BJ (cell line): ENCODE data around the gene NDUFAF2. TPM values are rescaled to one million over a fixed set of nuclear protein-coding genes. Genes with fewer than 3 reads are reported as not detected.

Experiments
- CTCF ChIA-PET: fragments of 350-600 bp; formaldehyde crosslinking; extraction: SDS; loops from one replicate; lab custom pipeline; 2021; ENCODE audit warnings: antibody characterized with exemption, inconsistent platforms; lab: Yijun Ruan, JAX
- POLR2A ChIA-PET: fragments of 300-600 bp; sonication (Branson Sonifier 250); formaldehyde crosslinking; extraction: SDS; loops from one replicate; lab custom pipeline; 2021; ENCODE audit warnings: antibody characterized with exemption; lab: Charles Lee
- DNase-seq: peaks from one replicate; pipeline ENCODE4 v3.0.0-alpha.2; 2011; ENCODE audit warnings: low read depth
- H3K27me3 ChIP-seq: 2 replicates; pipeline ENCODE4 v1.6.0; 2011; ENCODE audit warnings: low read length; ENCODE audit not compliant: control insufficient read depth, insufficient read depth
- H3K36me3 ChIP-seq: 2 replicates; pipeline ENCODE4 v1.5.1; 2011; ENCODE audit warnings: low read length; ENCODE audit not compliant: control insufficient read depth, insufficient read depth
- H3K4me3 ChIP-seq: 2 replicates; pipeline ENCODE4 v1.5.1; 2011; ENCODE audit warnings: low read depth, mild to moderate bottlenecking, control low read depth, low read length
- polyA plus RNA-seq: library from polyadenylated mRNA; depleted of rRNA; stranded (reverse); fragments of >200 nt; gene quantifications from 2 replicates; pipeline ENCODE4 v1.2.3, GENCODE V29; 2011
- TF ChIP-seq, protein P1 (sequence below): IDR thresholded peaks from 2 replicates; pipeline ENCODE4 v1.5.1; 2011; ENCODE audit warnings: low read depth, mild to moderate bottlenecking, control low read depth, inconsistent platforms, low read length, moderate library complexity; ENCODE audit not compliant: insufficient read depth

NDUFAF2 gene
- polyA plus RNA-seq, 1 experiment: 22.4 TPM

DNA sequence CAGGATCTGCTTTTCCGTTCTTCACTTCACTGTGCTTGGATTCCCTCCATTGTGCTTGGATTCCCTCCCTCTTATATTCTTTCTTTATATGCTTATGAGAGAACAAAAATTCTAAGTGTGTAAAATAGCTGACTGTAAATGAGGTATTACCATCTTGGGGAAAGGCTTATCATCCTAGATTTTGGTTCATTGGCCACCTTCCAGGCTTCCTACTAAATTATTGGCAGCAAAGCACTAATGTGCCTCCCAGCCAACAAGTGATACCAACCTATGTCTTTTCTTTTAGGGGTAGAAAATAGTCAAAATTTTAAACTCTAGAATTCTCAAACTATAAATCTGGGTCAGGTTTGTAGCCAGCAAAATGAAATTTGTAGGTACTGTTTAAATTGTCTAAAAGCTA is 52.7 kb downstream of the NDUFAF2 start:
- TF ChIP-seq, protein P1, sequence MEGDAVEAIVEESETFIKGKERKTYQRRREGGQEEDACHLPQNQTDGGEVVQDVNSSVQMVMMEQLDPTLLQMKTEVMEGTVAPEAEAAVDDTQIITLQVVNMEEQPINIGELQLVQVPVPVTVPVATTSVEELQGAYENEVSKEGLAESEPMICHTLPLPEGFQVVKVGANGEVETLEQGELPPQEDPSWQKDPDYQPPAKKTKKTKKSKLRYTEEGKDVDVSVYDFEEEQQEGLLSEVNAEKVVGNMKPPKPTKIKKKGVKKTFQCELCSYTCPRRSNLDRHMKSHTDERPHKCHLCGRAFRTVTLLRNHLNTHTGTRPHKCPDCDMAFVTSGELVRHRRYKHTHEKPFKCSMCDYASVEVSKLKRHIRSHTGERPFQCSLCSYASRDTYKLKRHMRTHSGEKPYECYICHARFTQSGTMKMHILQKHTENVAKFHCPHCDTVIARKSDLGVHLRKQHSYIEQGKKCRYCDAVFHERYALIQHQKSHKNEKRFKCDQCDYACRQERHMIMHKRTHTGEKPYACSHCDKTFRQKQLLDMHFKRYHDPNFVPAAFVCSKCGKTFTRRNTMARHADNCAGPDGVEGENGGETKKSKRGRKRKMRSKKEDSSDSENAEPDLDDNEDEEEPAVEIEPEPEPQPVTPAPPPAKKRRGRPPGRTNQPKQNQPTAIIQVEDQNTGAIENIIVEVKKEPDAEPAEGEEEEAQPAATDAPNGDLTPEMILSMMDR: no peak
- POLR2A ChIA-PET: no interaction called here
- Histone ChIP-seq H3K4me3 (no peak overlapping the region), H3K36me3 (peaks cover 1% of the 10 kb centered on the region), H3K27me3 (no peaks in the 10 kb centered on the region)
- DNase-seq: no peak
- CTCF ChIA-PET: interaction anchor here (1.1 kb wide), 1 partner anchor 15 kb away, joined by 3 read pairs; no protein-coding TSS in a partner anchor

DNA sequence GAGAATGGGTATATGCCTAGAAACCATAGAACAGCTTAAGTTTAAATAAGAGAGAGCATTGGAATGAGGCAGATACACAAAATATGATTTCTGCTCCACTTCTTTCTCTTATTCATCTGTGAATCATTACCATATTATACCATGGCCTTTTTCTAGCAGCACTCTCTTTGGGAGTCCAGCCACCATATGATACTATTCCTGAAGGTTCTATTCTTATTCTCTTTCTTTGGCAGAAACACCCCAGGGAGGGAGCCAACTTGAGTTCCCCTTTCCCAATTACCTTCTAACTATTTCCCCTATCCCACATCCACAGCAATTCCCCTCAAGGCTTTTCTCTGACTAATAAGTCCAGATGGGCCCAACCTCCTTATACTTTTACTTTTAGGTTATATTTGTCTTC is 55.9 kb downstream of the NDUFAF2 start:
- TF ChIP-seq, protein P1: no peak
- H3K4me3 ChIP-seq: no peak overlapping the region
- no peaks in the 10 kb centered on the region for H3K27me3 ChIP-seq
- H3K36me3 ChIP-seq: no peaks in the 10 kb centered on the region
- CTCF ChIA-PET: interaction anchor here (2.0 kb wide), 1 partner anchor 9 kb away, joined by 5 read pairs; no protein-coding TSS in a partner anchor
- POLR2A ChIA-PET: no interaction called here
- DNase-seq: no peak

DNA sequence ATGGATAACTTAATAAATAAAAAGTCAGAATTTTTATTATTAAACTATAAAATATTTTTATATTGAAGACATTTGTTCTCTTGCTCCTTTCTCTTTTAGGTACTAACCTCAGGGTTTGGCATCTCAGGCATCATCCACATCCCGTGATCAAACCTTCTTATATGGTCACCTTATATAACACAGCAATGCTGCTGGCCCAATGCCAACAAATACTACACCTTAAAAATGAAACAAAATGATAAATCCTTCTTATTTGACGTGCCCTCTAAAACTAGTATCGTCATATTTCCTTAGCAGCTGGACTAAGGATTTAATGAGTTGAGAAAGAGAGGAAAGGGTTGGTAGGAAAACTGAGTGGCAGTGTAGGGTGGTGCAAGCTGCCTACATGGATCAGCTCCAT is 56.6 kb downstream of the NDUFAF2 start:
- TF ChIP-seq, protein P1: no peak
- Histone ChIP-seq H3K36me3 (no peaks in the 10 kb centered on the region), H3K27me3 (no peaks in the 10 kb centered on the region), H3K4me3 (no peak overlapping the region)
- DNase-seq: no peak
- ChIA-PET POLR2A (no interaction called here), CTCF (interaction anchor here (2.0 kb wide), 1 partner anchor 8 kb away, joined by 5 read pairs; no protein-coding TSS in a partner anchor)

DNA sequence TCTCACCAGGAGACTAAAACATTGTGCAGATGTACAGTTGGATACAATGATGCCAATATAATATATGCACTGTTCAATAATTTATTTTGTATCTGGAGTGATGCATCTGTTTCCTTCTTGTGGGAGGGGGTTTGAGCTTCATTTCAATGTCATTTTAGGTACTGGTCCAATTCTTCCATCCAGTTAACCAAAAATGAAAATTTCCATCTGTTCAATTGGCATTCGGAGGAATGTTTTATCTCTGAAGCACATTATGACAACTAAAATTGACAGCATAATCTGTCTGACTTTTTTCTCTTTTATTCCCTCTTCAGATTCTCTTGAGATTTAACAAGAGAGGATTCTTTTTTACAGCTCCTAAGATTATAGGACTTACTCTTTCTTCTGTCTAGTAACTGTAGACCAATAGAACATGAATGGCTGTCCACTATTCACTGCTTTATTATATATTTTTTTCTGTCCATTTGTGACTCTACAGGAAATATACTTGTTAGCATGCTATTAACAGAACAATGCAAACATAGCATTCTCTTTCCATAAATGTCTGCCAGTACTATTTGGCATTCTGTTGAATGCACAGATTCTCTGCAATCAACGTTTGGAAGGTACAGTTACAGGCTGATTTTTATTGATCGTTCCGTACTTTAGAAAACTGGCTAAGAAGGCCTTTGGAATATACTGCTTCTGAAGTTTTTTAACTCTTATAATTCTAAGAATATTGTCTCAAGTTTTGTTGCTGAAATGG is 57.8 kb downstream of the NDUFAF2 start:
- CTCF ChIA-PET: interaction anchor here (0.8 kb wide), 1 partner anchor 1141 kb away, joined by 4 read pairs; no protein-coding TSS in a partner anchor

DNA sequence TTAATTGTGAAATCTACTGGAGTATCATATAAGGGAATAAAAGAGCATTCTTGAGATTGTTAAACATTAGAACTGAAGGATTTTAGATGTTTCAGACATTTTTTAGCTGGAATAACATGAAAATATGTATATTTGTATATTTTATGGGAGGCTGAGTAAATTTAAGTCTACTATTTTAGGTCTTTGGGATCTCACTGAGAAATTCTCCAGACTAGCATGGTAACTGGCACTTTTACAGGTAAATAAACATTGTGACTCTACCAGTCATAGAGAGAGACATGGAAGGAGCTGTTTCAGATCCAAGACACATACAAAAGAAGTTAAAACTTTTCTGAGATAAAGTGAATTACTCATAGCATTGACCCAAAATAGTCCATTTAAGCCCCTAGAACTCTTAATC is 59.4 kb downstream of the NDUFAF2 start:
- ChIA-PET POLR2A (no interaction called here), CTCF (interaction anchor here (1.2 kb wide), 1 partner anchor 11 kb away, joined by 3 read pairs; no protein-coding TSS in a partner anchor)
- no peaks in the 10 kb centered on the region for H3K27me3 ChIP-seq
- no peaks in the 10 kb centered on the region for H3K36me3 ChIP-seq
- no peak for DNase-seq
- H3K4me3 ChIP-seq: no peak overlapping the region
- TF ChIP-seq, protein P1: no peak

More for the DNA sequence above, 57.8 kb downstream of the NDUFAF2 start:
- POLR2A ChIA-PET: no interaction called here
- H3K4me3 ChIP-seq: no peak overlapping the region
- DNase-seq: no peak
- H3K36me3 ChIP-seq: no peaks in the 10 kb centered on the region
- TF ChIP-seq, protein P1: no peak
- no peaks in the 10 kb centered on the region for H3K27me3 ChIP-seq
